ENCODE results near the gene TNFAIP2. TPM values are rescaled to one million over a fixed set of nuclear protein-coding genes. Genes with fewer than 3 reads are reported as not detected.

The TNFAIP2 gene
- total and polyA plus RNA-seq, 4 donors, result 8.9 to 32.0 (median 22.4) TPM

- no peaks in the 10 kb centered on the region for H3K36me3 ChIP-seq (ENCODE audit: control insufficient read depth in 4 of 4, insufficient read depth in 3 of 4, low read depth in 1 of 4, low read length in 3 of 4)
- H3K9ac ChIP-seq (ENCODE audit: low read depth in 1 of 2, low read length in 2 of 2), result no peak overlapping the region
- H3K9me3 ChIP-seq (ENCODE audit: control insufficient read depth in 4 of 4, low read length in 3 of 4), result peaks cover 0 to 28% (median 0%) of the 10 kb centered on the region in 4 donors
- TF ChIP-seq EGR1 (IDR thresholded peaks at IDR 0.05; ENCODE audit: low read depth in 2 of 2) (no peak), HNF4G (IDR thresholded peaks at IDR 0.05) (no peak), JUND (IDR thresholded peaks at IDR 0.05) (no peak), GABPA (IDR thresholded peaks at IDR 0.05 in 1 of 2, conservative IDR thresholded peaks at IDR 0.05 in 1 of 2) (no peak)
- TF ChIP-seq, protein P1, sequence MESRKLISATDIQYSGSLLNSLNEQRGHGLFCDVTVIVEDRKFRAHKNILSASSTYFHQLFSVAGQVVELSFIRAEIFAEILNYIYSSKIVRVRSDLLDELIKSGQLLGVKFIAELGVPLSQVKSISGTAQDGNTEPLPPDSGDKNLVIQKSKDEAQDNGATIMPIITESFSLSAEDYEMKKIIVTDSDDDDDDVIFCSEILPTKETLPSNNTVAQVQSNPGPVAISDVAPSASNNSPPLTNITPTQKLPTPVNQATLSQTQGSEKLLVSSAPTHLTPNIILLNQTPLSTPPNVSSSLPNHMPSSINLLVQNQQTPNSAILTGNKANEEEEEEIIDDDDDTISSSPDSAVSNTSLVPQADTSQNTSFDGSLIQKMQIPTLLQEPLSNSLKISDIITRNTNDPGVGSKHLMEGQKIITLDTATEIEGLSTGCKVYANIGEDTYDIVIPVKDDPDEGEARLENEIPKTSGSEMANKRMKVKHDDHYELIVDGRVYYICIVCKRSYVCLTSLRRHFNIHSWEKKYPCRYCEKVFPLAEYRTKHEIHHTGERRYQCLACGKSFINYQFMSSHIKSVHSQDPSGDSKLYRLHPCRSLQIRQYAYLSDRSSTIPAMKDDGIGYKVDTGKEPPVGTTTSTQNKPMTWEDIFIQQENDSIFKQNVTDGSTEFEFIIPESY (IDR thresholded peaks at IDR 0.05), result no peak
- TF ChIP-seq, protein P2, sequence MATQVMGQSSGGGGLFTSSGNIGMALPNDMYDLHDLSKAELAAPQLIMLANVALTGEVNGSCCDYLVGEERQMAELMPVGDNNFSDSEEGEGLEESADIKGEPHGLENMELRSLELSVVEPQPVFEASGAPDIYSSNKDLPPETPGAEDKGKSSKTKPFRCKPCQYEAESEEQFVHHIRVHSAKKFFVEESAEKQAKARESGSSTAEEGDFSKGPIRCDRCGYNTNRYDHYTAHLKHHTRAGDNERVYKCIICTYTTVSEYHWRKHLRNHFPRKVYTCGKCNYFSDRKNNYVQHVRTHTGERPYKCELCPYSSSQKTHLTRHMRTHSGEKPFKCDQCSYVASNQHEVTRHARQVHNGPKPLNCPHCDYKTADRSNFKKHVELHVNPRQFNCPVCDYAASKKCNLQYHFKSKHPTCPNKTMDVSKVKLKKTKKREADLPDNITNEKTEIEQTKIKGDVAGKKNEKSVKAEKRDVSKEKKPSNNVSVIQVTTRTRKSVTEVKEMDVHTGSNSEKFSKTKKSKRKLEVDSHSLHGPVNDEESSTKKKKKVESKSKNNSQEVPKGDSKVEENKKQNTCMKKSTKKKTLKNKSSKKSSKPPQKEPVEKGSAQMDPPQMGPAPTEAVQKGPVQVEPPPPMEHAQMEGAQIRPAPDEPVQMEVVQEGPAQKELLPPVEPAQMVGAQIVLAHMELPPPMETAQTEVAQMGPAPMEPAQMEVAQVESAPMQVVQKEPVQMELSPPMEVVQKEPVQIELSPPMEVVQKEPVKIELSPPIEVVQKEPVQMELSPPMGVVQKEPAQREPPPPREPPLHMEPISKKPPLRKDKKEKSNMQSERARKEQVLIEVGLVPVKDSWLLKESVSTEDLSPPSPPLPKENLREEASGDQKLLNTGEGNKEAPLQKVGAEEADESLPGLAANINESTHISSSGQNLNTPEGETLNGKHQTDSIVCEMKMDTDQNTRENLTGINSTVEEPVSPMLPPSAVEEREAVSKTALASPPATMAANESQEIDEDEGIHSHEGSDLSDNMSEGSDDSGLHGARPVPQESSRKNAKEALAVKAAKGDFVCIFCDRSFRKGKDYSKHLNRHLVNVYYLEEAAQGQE (IDR thresholded peaks at IDR 0.05), result no peak
- TF ChIP-seq, protein P3, sequence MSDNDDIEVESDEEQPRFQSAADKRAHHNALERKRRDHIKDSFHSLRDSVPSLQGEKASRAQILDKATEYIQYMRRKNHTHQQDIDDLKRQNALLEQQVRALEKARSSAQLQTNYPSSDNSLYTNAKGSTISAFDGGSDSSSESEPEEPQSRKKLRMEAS (IDR thresholded peaks at IDR 0.05), result no peak
- TF ChIP-seq, protein P4, sequence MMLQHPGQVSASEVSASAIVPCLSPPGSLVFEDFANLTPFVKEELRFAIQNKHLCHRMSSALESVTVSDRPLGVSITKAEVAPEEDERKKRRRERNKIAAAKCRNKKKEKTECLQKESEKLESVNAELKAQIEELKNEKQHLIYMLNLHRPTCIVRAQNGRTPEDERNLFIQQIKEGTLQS (IDR thresholded peaks at IDR 0.05), result no peak
- H3K27me3 ChIP-seq (ENCODE audit: control insufficient read depth in 4 of 4, insufficient read depth in 4 of 4, low read length in 3 of 4), result no peaks in the 10 kb centered on the region
- 79% methylated on average over 10 of the region's 10 CpGs for WGBS
- H3K4me3 ChIP-seq (ENCODE audit: low read depth in 1 of 3, low read length in 3 of 3), result no peak overlapping the region
- DNase-seq (ENCODE audit: low spot score), result no peak
- H3K4me1 ChIP-seq (ENCODE audit: control insufficient read depth in 4 of 4, insufficient read depth in 4 of 4, low read length in 3 of 4), result peaks cover 0 to 15% (median 8%) of the 10 kb centered on the region in 4 donors
- H3K27ac ChIP-seq (ENCODE audit: low read depth in 1 of 2, low read length in 2 of 2), result no peak overlapping the region
These were observed 40.7 kb downstream of the TNFAIP2 start for GRCh38 chr14:103164006-103164405.

DNA sequence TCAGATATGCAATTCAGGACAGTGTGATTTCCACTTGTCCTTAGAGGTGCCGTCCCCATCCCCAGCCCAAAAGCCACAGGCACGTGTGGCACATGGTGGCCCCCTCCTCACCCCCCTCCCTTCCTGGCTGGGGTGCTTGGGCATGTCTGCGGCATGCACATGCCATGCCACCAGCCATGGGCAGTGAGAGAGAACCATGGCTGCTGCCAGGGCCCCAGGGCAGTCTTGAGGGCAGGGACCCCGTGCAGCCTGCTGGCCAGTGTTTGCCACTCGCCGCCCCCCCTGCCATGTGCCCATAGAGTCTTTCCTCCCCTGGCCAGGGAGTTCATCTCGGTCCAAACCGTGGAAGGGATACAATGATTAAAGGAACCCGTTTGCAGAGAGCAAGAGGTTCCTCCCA lies 41.5 kb downstream of the TNFAIP2 start:
- no peak for DNase-seq (ENCODE audit: low spot score)
- peaks cover 2 to 19% (median 11%) of the 10 kb centered on the region in 4 donors for H3K4me1 ChIP-seq (ENCODE audit: control insufficient read depth in 4 of 4, insufficient read depth in 4 of 4, low read length in 3 of 4)
- no peak overlapping the region for H3K4me3 ChIP-seq (ENCODE audit: low read depth in 1 of 3, low read length in 3 of 3)
- H3K9ac ChIP-seq (ENCODE audit: low read depth in 1 of 2, low read length in 2 of 2), result no peak overlapping the region
- peaks cover 0 to 34% (median 0%) of the 10 kb centered on the region in 4 donors for H3K9me3 ChIP-seq (ENCODE audit: control insufficient read depth in 4 of 4, low read length in 3 of 4)
- 82% methylated on average over 9 of the region's 9 CpGs for WGBS
- no peaks in the 10 kb centered on the region for H3K27me3 ChIP-seq (ENCODE audit: control insufficient read depth in 4 of 4, insufficient read depth in 4 of 4, low read length in 3 of 4)
- no peak overlapping the region for H3K27ac ChIP-seq (ENCODE audit: low read depth in 1 of 2, low read length in 2 of 2)
- TF ChIP-seq SP1 (IDR thresholded peaks at IDR 0.05) (no peak), RXRA (IDR thresholded peaks at IDR 0.05) (no peak), EGR1 (IDR thresholded peaks at IDR 0.05; ENCODE audit: low read depth in 2 of 2) (no peak), TAF1 (conservative IDR thresholded peaks at IDR 0.05) (no peak), FOXA1 (IDR thresholded peaks at IDR 0.05) (no peak), YY1 (IDR thresholded peaks at IDR 0.05) (no peak), RAD21 (IDR thresholded peaks at IDR 0.05) (no peak), NR2F2 (IDR thresholded peaks at IDR 0.05) (no peak), GABPA (IDR thresholded peaks at IDR 0.05 in 1 of 2, conservative IDR thresholded peaks at IDR 0.05 in 1 of 2) (no peak), HNF4A (conservative IDR thresholded peaks at IDR 0.05) (no peak), FOXA2 (IDR thresholded peaks at IDR 0.05) (no peak), CTCF (IDR thresholded peaks at IDR 0.05; ENCODE audit: low read depth, low read length, missing input control) (no peak), HNF4G (IDR thresholded peaks at IDR 0.05) (no peak)
- TF ChIP-seq, protein P2 (IDR thresholded peaks at IDR 0.05), result no peak
- TF ChIP-seq, protein P1 (IDR thresholded peaks at IDR 0.05), result no peak
- TF ChIP-seq, protein P4 (IDR thresholded peaks at IDR 0.05), result no peak
- no peaks in the 10 kb centered on the region for H3K36me3 ChIP-seq (ENCODE audit: control insufficient read depth in 4 of 4, insufficient read depth in 3 of 4, low read depth in 1 of 4, low read length in 3 of 4)

Data from liver (tissue), 9 donors.